IPS-20b (cell line): ENCODE data around the gene CBX8.
A peak's percentile ranks its signal among the peaks of the same experiment; 100 is the strongest.

Experiments used
- H3K27ac ChIP-seq: one replicate; pipeline ENCODE4 v1.5.1; 2013; ENCODE audit warnings: low read length
- H3K27me3 ChIP-seq: 2 replicates; pipeline ENCODE4 v1.6.1; 2013; ENCODE audit warnings: mild to moderate bottlenecking, low read length, inconsistent platforms; ENCODE audit not compliant: insufficient read depth
- H3K36me3 ChIP-seq: 2 replicates; pipeline ENCODE4 v1.6.1; 2013; ENCODE audit warnings: low read depth, mild to moderate bottlenecking, inconsistent platforms, low read length, moderate library complexity; ENCODE audit not compliant: insufficient read depth
- H3K4me1 ChIP-seq: 2 replicates; pipeline ENCODE4 v1.6.1; 2013; ENCODE audit warnings: mild to moderate bottlenecking, control low read depth, inconsistent platforms, low read length, moderate library complexity; ENCODE audit not compliant: insufficient read depth
- H3K4me3 ChIP-seq: 2 replicates; pipeline ENCODE4 v1.5.1; 2013; ENCODE audit warnings: mild to moderate bottlenecking, low read length, inconsistent platforms
- H3K9ac ChIP-seq: 2 replicates; pipeline ENCODE4 v1.6.1; 2013; ENCODE audit warnings: low read depth, mild to moderate bottlenecking, inconsistent platforms, low read length, moderate library complexity
- H3K9me3 ChIP-seq: 2 replicates; pipeline ENCODE4 v1.6.1; 2013; ENCODE audit warnings: mild to moderate bottlenecking, low read depth, low read length, inconsistent platforms; ENCODE audit not compliant: insufficient read depth

Gene CBX8

DNA sequence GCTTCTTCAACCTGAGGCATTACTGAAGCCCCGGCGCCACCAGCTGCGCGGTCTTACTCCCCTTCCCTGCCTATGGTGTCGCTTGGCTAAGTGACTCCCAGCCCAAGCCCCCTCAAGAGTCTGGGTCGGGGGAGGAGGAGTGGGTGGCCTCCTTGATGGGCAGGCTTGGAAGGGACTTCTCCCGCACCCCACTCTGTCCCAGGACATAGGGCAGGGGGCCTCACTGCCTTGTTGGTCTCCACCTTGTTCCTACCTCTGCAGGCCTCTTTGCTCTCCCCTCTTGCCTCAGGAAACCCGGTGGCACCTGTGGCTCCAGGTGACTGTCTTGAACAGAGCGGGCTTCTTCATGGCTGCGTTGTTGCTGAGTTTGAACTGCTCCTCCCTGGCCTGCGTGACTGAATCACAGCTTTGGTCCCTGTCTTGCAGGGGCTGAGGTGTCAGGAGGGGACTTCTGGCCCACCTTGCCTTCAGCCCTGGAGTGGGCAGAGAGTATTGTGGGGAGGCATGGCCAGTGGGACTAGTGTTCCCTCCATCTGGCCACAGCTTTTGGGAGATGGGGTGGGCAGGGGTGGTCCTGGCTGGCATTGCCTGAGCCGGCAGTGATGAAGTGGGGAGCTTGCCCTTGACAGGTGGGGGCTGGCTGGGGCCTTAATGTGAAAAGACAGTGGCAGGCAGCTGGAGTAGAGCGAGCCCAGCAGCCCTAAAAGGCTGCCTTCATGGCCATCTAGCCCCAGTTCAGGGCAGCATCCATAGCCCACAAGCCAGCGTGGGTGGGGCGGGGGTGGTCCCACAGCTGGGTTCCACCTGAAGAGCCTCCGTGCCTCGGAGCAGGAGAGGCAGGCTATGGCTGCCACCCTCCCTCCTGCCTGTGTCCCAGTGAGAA is 11.6 kb downstream of the CBX8 start:
- Histone ChIP-seq H3K27me3 (peaks cover 48% of the 10 kb centered on the region), H3K4me1 (peaks cover 11% of the 10 kb centered on the region), H3K27ac (no peak overlapping the region), H3K4me3 (no peak overlapping the region), H3K9me3 (no peaks in the 10 kb centered on the region), H3K36me3 (peaks cover 57% of the 10 kb centered on the region), H3K9ac (no peak overlapping the region)

DNA sequence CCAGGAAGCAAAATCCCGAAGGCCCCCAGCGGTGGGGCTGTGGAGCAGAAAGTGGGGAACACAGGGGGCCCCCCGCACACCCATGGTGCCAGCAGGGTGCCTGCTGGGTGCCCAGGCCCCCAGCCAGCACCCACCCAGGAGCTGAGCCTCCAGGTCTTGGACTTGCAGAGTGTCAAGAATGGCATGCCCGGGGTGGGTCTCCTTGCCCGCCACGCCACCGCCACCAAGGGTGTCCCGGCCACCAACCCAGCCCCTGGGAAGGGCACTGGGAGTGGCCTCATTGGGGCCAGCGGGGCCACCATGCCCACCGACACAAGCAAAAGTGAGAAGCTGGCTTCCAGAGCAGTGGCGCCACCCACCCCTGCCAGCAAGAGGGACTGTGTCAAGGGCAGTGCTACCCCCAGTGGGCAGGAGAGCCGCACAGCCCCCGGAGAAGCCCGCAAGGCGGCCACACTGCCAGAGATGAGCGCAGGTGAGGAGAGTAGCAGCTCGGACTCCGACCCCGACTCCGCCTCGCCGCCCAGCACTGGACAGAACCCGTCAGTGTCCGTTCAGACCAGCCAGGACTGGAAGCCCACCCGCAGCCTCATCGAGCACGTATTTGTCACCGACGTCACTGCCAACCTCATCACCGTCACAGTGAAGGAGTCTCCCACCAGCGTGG is 12.4 kb downstream of the CBX8 start:
- no peak overlapping the region for H3K4me3 ChIP-seq
- no peaks in the 10 kb centered on the region for H3K9me3 ChIP-seq
- H3K4me1 ChIP-seq = peaks cover 13% of the 10 kb centered on the region
- H3K27me3 ChIP-seq = peaks cover 40% of the 10 kb centered on the region
- no peak overlapping the region for H3K27ac ChIP-seq
- peaks cover 64% of the 10 kb centered on the region for H3K36me3 ChIP-seq
- no peak overlapping the region for H3K9ac ChIP-seq

DNA sequence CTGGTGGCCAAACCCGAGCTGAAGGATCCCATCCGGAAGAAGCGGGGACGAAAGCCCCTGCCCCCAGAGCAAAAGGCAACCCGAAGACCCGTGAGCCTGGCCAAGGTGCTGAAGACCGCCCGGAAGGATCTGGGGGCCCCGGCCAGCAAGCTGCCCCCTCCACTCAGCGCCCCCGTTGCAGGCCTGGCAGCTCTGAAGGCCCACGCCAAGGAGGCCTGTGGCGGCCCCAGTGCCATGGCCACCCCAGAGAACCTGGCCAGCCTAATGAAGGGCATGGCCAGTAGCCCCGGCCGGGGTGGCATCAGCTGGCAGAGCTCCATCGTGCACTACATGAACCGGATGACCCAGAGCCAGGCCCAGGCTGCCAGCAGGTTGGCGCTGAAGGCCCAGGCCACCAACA is 13.0 kb downstream of the CBX8 start:
- no peak overlapping the region for H3K4me3 ChIP-seq
- H3K27me3 ChIP-seq = peaks cover 34% of the 10 kb centered on the region
- H3K9ac ChIP-seq = no peak overlapping the region
- peaks cover 10% of the 10 kb centered on the region for H3K4me1 ChIP-seq
- no peak overlapping the region for H3K27ac ChIP-seq
- no peaks in the 10 kb centered on the region for H3K9me3 ChIP-seq
- H3K36me3 ChIP-seq = peaks cover 68% of the 10 kb centered on the region

DNA sequence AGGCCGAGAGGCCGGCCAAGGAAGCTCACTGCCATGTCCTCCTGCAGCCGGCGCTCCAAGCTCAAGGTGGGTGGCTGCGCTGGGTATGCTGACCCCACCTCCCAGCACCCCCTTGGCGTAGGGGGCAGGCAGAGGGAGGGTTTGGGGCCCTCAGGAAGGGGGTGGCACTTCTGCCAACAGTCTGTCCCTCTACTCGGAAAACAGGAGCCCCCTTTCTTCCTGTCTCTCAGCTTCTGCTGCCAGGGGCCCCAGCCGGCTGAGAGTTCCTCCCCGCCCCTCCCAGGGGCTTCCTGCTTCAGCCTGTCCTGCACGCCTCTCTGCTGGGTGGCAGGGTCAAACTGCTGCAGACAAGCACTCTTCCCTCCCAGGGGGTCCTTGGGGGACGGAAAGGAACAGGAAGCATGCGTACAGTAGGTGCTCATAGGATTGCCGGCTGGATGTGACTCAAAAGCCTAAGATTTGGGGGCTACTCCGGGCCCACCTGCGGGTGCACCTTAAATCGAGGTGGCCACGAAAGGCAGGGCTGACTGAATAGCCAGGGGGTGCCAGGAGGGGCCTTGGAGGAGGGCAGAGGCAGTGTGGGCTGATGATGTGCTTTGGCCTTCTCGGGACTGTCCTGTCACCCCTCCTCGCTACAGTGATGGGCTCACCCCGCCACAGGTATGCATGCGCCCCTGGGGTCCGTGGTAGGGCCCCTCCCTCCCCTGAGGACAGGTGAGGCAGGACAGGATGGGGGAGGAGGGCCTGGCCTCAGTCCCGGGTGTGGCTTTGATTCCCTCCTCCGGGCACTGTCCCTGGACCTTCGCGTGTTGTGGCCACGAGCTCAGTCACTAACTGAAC is 14.9 kb downstream of the CBX8 start:
- Histone ChIP-seq H3K27me3 (peaks cover 16% of the 10 kb centered on the region), H3K36me3 (peaks cover 68% of the 10 kb centered on the region), H3K27ac (no peak overlapping the region)

DNA sequence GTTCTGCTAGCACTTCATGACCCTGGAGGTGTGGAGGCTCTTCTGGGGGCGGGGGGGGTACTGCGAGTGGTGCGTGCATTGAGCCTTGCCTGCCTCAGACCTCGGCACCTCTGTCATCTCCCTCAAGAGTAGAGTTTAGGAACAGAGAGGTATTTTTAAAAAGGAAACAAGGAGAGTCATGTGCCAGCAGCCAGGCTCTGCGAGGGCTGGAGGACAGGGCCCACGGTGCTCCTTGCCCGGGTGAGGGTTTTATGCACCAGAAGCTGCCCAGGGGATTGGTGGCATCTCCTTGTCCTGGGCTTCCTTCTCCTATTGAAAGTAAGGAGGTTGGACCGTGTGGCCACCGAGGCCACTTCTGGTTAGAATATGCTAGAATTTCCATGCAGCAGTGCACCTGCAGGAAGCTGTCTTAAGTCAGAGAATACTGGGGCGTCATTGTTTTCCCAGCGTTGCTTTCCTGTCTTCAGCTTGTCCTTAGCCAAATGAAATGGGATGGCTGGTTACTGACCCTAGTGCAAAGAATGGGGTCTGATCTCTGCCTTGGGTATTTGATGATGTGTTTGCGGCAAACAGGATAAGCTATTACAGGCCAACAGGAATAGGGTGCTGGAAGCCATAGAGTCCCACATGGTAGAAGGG is 15.7 kb downstream of the CBX8 start:
- Histone ChIP-seq H3K27ac (no peak overlapping the region), H3K9ac (no peak overlapping the region)

More for the DNA sequence above, 14.9 kb downstream of the CBX8 start:
- no peak overlapping the region for H3K9ac ChIP-seq
- peaks cover 6% of the 10 kb centered on the region; the same call in 1 of the 2 replicates for H3K4me1 ChIP-seq
- H3K9me3 ChIP-seq = no peaks in the 10 kb centered on the region
- no peak overlapping the region for H3K4me3 ChIP-seq

DNA sequence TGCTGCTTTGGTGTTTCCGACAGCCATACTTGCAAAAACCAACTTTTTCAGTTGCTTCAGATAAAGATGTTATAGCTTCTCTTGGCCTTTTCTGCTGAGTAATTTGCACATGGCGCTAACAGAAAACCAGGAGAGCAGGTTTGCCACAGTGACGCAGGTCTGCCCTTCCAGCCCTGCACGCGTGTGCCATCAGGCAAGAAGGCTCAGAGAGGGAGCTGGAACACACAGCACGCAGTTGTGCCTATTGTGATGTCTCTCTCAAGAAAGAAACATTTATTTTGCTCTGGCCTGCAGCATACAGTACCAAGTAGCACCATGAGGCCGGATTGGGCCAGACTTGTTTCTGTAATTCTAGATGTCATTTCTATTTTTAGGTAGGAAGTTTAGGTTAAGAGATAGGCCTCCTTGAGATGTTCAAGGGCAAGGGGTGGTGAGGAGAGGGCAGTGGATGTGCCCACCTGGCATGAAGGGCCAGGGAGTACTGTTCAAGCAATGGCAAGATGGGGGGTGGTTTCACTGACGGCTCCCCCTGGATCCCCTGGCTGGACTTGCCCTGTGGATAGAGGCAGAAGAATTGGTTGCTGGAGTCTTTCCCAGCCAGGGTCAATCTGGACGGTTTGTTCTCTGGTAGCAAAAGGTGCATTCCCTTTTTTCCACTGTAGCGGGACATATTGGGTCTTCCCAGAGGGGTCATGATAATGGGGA is 17.1 kb downstream of the CBX8 start:
- peaks cover 22% of the 10 kb centered on the region; the same call in 1 of the 2 replicates for H3K27me3 ChIP-seq
- peak overlapping the region; percentile 79 for H3K4me3 ChIP-seq
- H3K27ac ChIP-seq = no peak overlapping the region
- peak overlapping the region; percentile 91; the same call in 1 of the 2 replicates for H3K9ac ChIP-seq
- peaks cover 57% of the 10 kb centered on the region for H3K36me3 ChIP-seq
- peaks cover 15% of the 10 kb centered on the region for H3K4me1 ChIP-seq
- H3K9me3 ChIP-seq = no peaks in the 10 kb centered on the region

More for the DNA sequence above, 15.7 kb downstream of the CBX8 start:
- Histone ChIP-seq H3K4me3 (no peak overlapping the region), H3K4me1 (peaks cover 14% of the 10 kb centered on the region), H3K27me3 (peaks cover 16% of the 10 kb centered on the region; the same call in 1 of the 2 replicates), H3K9me3 (no peaks in the 10 kb centered on the region), H3K36me3 (peaks cover 68% of the 10 kb centered on the region)

DNA sequence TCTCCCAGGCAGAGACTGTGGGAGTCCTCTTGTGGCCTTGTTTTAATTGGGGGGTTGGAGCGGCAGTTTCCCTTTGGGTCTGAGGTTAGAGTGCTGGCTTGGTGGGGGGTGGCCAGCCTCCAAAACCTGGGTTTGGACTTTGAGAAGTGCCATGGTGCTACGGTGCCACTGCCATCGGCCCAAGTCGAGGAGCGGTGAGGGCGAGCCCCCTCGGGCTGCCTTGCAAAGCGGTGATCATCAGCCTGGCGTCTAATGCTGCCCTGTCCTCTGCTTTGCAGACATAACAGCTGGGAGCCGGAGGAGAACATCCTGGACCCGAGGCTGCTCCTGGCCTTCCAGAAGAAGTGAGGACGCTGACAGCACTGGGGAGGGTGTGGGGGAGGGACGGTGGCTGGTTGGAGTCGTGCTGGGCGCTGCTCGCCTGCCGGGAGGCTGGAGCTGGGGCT is 17.8 kb downstream of the CBX8 start:
- H3K9ac ChIP-seq = peak overlapping the region; percentile 91; the same call in 1 of the 2 replicates

DNA sequence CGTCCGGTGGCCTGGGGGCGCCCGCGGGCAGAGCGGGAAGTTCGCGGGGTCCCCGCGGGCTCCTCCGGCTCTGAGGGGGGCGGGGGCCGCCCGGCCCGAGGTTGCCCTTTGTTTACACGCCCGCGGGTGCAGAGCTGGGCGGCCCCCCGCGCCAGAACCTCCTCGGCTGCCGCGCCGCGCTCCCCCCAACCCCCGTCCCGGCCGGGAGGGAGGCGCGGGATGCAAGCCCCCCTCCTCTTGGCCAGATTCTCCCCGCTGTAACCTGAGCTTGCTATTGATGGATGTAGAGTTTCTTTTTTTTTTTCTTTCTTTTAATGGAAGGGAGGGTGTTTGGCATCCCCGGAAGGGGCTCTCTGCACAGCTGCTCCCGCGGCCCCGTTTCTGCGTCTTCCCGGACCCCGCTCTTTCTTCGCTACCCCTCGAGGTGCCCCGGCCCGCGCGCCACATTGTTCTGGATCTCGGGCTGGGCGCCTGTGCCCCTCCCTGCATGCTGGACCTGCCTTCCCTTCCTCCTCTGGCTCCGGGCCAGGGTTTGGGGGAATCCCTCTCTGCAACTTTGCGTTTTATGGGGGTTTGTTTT is 18.3 kb downstream of the CBX8 start:
- H3K27ac ChIP-seq = peak overlapping the region; percentile 32
- H3K27me3 ChIP-seq = peaks cover 25% of the 10 kb centered on the region; the same call in 1 of the 2 replicates
- H3K9me3 ChIP-seq = no peaks in the 10 kb centered on the region

More for the DNA sequence above, 17.8 kb downstream of the CBX8 start:
- H3K36me3 ChIP-seq = peaks cover 50% of the 10 kb centered on the region
- peaks cover 25% of the 10 kb centered on the region; the same call in 1 of the 2 replicates for H3K27me3 ChIP-seq
- H3K4me3 ChIP-seq = peak overlapping the region; percentile 79
- no peaks in the 10 kb centered on the region for H3K9me3 ChIP-seq
- peak overlapping the region; percentile 32 for H3K27ac ChIP-seq
- H3K4me1 ChIP-seq = peaks cover 15% of the 10 kb centered on the region

DNA sequence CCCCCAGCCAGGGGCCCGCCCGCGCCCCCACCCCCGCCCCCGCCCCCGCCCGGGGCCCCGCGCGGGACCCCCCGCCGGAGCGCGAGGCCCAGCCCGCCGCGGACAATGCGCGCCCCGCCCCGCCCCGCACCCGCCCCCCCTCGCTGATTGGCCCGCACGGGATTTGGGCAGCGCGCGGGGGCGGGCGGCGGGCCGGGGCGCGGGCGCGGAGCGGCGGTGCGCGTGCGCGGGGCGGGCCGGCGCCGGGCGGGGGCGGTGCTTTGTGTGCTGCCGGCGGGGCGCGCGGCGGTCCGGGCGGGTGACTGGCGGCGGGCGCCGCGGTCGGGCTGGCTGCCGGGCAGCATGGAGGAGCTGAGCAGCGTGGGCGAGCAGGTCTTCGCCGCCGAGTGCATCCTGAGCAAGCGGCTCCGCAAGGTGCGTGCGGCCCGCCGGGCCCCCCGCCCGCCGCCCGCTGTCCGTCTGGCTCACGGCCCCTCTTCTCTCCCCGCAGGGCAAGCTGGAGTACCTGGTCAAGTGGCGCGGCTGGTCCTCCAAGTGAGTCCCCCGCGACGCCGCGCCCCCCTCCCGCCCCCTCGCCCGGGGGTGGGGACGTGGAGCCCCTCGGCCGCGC is 18.9 kb downstream of the CBX8 start, which contains the start of gene CBX2:
TSS of gene CBX2 (plus strand) at position 255 of the 610 bp plus-strand sequence. CDS start at position 343, 88 bp downstream.
- Histone ChIP-seq H3K4me1 (peaks cover 15% of the 10 kb centered on the region), H3K27ac (peak within 1 kb of the TSS; percentile 51), H3K27me3 (peaks cover 25% of the 10 kb centered on the region; the same call in 1 of the 2 replicates), H3K9ac (peak within 1 kb of the TSS; percentile 91), H3K4me3 (peak within 1 kb of the TSS; percentile 79), H3K36me3 (peaks cover 39% of the 10 kb centered on the region), H3K9me3 (no peaks in the 10 kb centered on the region)

More for the DNA sequence above, 18.3 kb downstream of the CBX8 start:
- Histone ChIP-seq H3K9ac (peak overlapping the region; percentile 91), H3K4me3 (peak overlapping the region; percentile 79), H3K4me1 (peaks cover 15% of the 10 kb centered on the region), H3K36me3 (peaks cover 44% of the 10 kb centered on the region)
